Measurements from ENCODE around the gene TOPBP1.
"Not testable (repeated sequence)": the region's sequence is repeated elsewhere in the genome, so short reads cannot be mapped to it uniquely, and the experiment has no call there.

Gene TOPBP1

GRCh38 chr3:133673746-133674145, 12.0 kb upstream of the TOPBP1 start:
- DNase-seq, result no peak

- DNase-seq, result no peak
These were observed 10.7 kb upstream of the TOPBP1 start for GRCh38 chr3:133672461-133672860.

GRCh38 chr3:133670525-133670995, 8.8 kb upstream of the TOPBP1 start:
- DNase-seq, result no peak

GRCh38 chr3:133669949-133670524, 8.3 kb upstream of the TOPBP1 start:
- DNase-seq, result no peak

GRCh38 chr3:133667118-133667517, 5.4 kb upstream of the TOPBP1 start:
- DNase-seq, result no peak

- not testable (repeated sequence) for DNase-seq
These were observed 3.4 kb upstream of the TOPBP1 start for GRCh38 chr3:133665188-133665587.

GRCh38 chr3:133663569-133664313, 2.0 kb upstream of the TOPBP1 start:
- peak; percentile 76 for DNase-seq

GRCh38 chr3:133662278-133662651, 524 bp upstream of the TOPBP1 start:
- peak; percentile 49 for DNase-seq

- no peak for DNase-seq
These were observed 1.9 kb downstream of the TOPBP1 start for GRCh38 chr3:133659806-133660205.

GRCh38 chr3:133655731-133656515, 5.8 kb downstream of the TOPBP1 start:
- no peak for DNase-seq

- DNase-seq, result no peak
These were observed 12.2 kb downstream of the TOPBP1 start for GRCh38 chr3:133649486-133650068.

- no peak for DNase-seq
These were observed 17.0 kb downstream of the TOPBP1 start for GRCh38 chr3:133644768-133645167.

- no peak for DNase-seq
These were observed 18.1 kb downstream of the TOPBP1 start for GRCh38 chr3:133643611-133644010.

GRCh38 chr3:133641254-133641653, 20.5 kb downstream of the TOPBP1 start:
- no peak for DNase-seq

- DNase-seq, result no peak
These were observed 28.3 kb downstream of the TOPBP1 start for GRCh38 chr3:133633439-133633838.

- no peak for DNase-seq
These were observed 32.6 kb downstream of the TOPBP1 start for GRCh38 chr3:133629146-133629545.

- no peak for DNase-seq
These were observed 34.0 kb downstream of the TOPBP1 start for GRCh38 chr3:133627789-133628188.

GRCh38 chr3:133620066-133620784, 41.5 kb downstream of the TOPBP1 start:
- DNase-seq, result no peak

GRCh38 chr3:133611534-133611933, 50.2 kb downstream of the TOPBP1 start:
- no peak for DNase-seq

GRCh38 chr3:133610031-133610430, 51.7 kb downstream of the TOPBP1 start:
- no peak for DNase-seq

- no peak for DNase-seq
These were observed 53.4 kb downstream of the TOPBP1 start for GRCh38 chr3:133608388-133608787.

GRCh38 chr3:133607816-133608215, 53.9 kb downstream of the TOPBP1 start:
- DNase-seq, result no peak

- no peak for DNase-seq
These were observed 54.8 kb downstream of the TOPBP1 start for GRCh38 chr3:133606902-133607301.

Measured in CD4-positive, alpha-beta T cell treated with Interleukin-17A for 1 hour (primary cell).